ENCODE measurements around the gene SIDT1.

Gene SIDT1

GRCh38 chr3:113498221-113499005 lies 33.9 kb upstream of the SIDT1 start:
- H3K27ac ChIP-seq (ENCODE audit: low read length) = no peak overlapping the region

GRCh38 chr3:113499081-113499480 lies 33.3 kb upstream of the SIDT1 start:
- Histone ChIP-seq H2AFZ (ENCODE audit: low read depth, low read length) (no peak overlapping the region), H3K36me3 (replicated peaks; ENCODE audit: low read depth, low read length) (peaks cover 7% of the 10 kb centered on the region), H4K20me1 (ENCODE audit: insufficient read depth, low read length) (no peaks in the 10 kb centered on the region), H3K9ac (ENCODE audit: low read length) (no peak overlapping the region), H3K27ac (ENCODE audit: low read length) (no peak overlapping the region), H3K4me2 (ENCODE audit: low read length) (no peak overlapping the region), H3K4me3 (ENCODE audit: low read length) (no peak overlapping the region), H3K79me2 (ENCODE audit: low read length) (no peaks in the 10 kb centered on the region), H3K4me1 (ENCODE audit: low read length) (no peaks in the 10 kb centered on the region), H3K9me3 (ENCODE audit: insufficient read depth, low read length) (no peaks in the 10 kb centered on the region), H3K27me3 (ENCODE audit: low read depth, low read length) (no peaks in the 10 kb centered on the region)
- TF ChIP-seq EZH2phosphoT487 (IDR thresholded peaks at IDR 0.05; ENCODE audit: low read depth) (no peak), CTCF (IDR thresholded peaks at IDR 0.05; ENCODE audit: low read depth, low read length) (no peak)

More at GRCh38 chr3:113498221-113499005, 33.9 kb upstream of the SIDT1 start:
- TF ChIP-seq EZH2phosphoT487 (IDR thresholded peaks at IDR 0.05; ENCODE audit: low read depth) = no peak
- TF ChIP-seq CTCF (IDR thresholded peaks at IDR 0.05; ENCODE audit: low read depth, low read length) = no peak
- no peaks in the 10 kb centered on the region for H3K79me2 ChIP-seq (ENCODE audit: low read length)
- no peaks in the 10 kb centered on the region for H3K27me3 ChIP-seq (ENCODE audit: low read depth, low read length)
- no peaks in the 10 kb centered on the region for H4K20me1 ChIP-seq (ENCODE audit: insufficient read depth, low read length)
- no peak overlapping the region for H3K4me3 ChIP-seq (ENCODE audit: low read length)
- H3K9ac ChIP-seq (ENCODE audit: low read length) = no peak overlapping the region
- H2AFZ ChIP-seq (ENCODE audit: low read depth, low read length) = no peak overlapping the region
- H3K4me2 ChIP-seq (ENCODE audit: low read length) = no peak overlapping the region
- H3K36me3 ChIP-seq (replicated peaks; ENCODE audit: low read depth, low read length) = peaks cover 7% of the 10 kb centered on the region
- no peaks in the 10 kb centered on the region for H3K9me3 ChIP-seq (ENCODE audit: insufficient read depth, low read length)
- no peaks in the 10 kb centered on the region for H3K4me1 ChIP-seq (ENCODE audit: low read length)

GRCh38 chr3:113501597-113501996 lies 30.8 kb upstream of the SIDT1 start:
- Histone ChIP-seq H3K9me3 (ENCODE audit: insufficient read depth, low read length) (no peaks in the 10 kb centered on the region), H3K4me1 (ENCODE audit: low read length) (no peaks in the 10 kb centered on the region), H2AFZ (ENCODE audit: low read depth, low read length) (no peak overlapping the region), H3K4me2 (ENCODE audit: low read length) (no peak overlapping the region), H3K4me3 (ENCODE audit: low read length) (no peak overlapping the region), H3K36me3 (replicated peaks; ENCODE audit: low read depth, low read length) (peaks cover 7% of the 10 kb centered on the region), H3K79me2 (ENCODE audit: low read length) (no peaks in the 10 kb centered on the region), H3K27me3 (ENCODE audit: low read depth, low read length) (no peaks in the 10 kb centered on the region), H4K20me1 (ENCODE audit: insufficient read depth, low read length) (no peaks in the 10 kb centered on the region), H3K9ac (ENCODE audit: low read length) (no peak overlapping the region), H3K27ac (ENCODE audit: low read length) (no peak overlapping the region)
- TF ChIP-seq CTCF (IDR thresholded peaks at IDR 0.05; ENCODE audit: low read depth, low read length) (no peak), EZH2phosphoT487 (IDR thresholded peaks at IDR 0.05; ENCODE audit: low read depth) (no peak)

GRCh38 chr3:113505867-113506266 lies 26.5 kb upstream of the SIDT1 start:
- no peak overlapping the region for H2AFZ ChIP-seq (ENCODE audit: low read depth, low read length)
- H3K27me3 ChIP-seq (ENCODE audit: low read depth, low read length) = no peaks in the 10 kb centered on the region
- no peak overlapping the region for H3K4me3 ChIP-seq (ENCODE audit: low read length)
- no peak overlapping the region for H3K27ac ChIP-seq (ENCODE audit: low read length)
- H4K20me1 ChIP-seq (ENCODE audit: insufficient read depth, low read length) = no peaks in the 10 kb centered on the region
- TF ChIP-seq EZH2phosphoT487 (IDR thresholded peaks at IDR 0.05; ENCODE audit: low read depth) = no peak
- no peak for TF ChIP-seq CTCF (IDR thresholded peaks at IDR 0.05; ENCODE audit: low read depth, low read length)
- H3K4me1 ChIP-seq (ENCODE audit: low read length) = peaks cover 4% of the 10 kb centered on the region; the same call in 1 of the 2 replicates
- H3K9me3 ChIP-seq (ENCODE audit: insufficient read depth, low read length) = no peaks in the 10 kb centered on the region
- no peak overlapping the region for H3K4me2 ChIP-seq (ENCODE audit: low read length)
- no peak overlapping the region for H3K9ac ChIP-seq (ENCODE audit: low read length)
- H3K79me2 ChIP-seq (ENCODE audit: low read length) = peaks cover 8% of the 10 kb centered on the region; the same call in 1 of the 2 replicates
- peaks cover 3% of the 10 kb centered on the region for H3K36me3 ChIP-seq (replicated peaks; ENCODE audit: low read depth, low read length)
